OCI-LY7 (cell line): ENCODE measurements around the gene GNAT2.

Source experiments
- EZH2phosphoT487 ChIP-seq: fragments of 200-600 bp; sonication (generic); IDR thresholded peaks from 2 replicates; pipeline ENCODE4 v1.6.1; 2018; ENCODE audit warnings: low read depth, borderline replicate concordance, mild to moderate bottlenecking, mixed run types, antibody characterized with exemption, low read length, moderate library complexity, mixed read lengths
- TF ChIP-seq, protein P1 (sequence below): fragments of 200-600 bp; sonication (generic); conservative IDR thresholded peaks from 2 replicates; pipeline ENCODE4 v1.5.1; 2014; ENCODE audit warnings: mild to moderate bottlenecking, antibody characterized with exemption, low read length, moderate library complexity, mixed read lengths

DNA sequence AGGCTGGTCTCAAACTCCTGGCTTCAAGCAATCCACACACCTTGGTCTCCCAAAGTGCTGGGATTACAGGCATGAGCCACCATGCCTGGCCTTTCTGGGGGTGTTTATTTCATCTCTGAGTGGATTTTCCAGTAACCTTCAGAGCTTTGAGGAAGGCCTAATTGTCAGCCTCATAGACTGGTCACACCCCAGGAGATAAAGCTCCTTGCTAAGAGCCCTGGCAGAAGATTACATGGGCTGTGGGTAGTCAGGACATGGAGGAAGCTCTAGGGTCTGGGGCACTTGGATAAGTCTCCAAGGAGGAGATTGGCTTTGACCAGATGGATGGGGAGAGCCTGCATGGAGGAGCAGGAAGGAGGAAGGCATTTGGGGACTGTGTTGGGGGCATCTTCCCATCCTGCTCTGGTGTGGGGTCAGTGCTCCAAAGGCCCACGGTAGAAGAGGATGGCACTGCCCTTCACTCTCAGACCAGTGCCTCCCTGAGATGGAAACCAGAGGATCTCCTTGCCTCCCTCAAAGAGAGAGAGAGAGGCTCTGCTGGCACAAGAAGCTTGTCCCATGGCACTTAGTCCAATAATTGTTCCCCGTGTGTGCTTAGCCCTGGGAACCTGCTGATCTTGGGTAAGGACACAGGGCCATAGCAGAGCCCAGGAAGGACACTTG is 21.8 kb upstream of the GNAT2 start:
- TF ChIP-seq, protein P1, sequence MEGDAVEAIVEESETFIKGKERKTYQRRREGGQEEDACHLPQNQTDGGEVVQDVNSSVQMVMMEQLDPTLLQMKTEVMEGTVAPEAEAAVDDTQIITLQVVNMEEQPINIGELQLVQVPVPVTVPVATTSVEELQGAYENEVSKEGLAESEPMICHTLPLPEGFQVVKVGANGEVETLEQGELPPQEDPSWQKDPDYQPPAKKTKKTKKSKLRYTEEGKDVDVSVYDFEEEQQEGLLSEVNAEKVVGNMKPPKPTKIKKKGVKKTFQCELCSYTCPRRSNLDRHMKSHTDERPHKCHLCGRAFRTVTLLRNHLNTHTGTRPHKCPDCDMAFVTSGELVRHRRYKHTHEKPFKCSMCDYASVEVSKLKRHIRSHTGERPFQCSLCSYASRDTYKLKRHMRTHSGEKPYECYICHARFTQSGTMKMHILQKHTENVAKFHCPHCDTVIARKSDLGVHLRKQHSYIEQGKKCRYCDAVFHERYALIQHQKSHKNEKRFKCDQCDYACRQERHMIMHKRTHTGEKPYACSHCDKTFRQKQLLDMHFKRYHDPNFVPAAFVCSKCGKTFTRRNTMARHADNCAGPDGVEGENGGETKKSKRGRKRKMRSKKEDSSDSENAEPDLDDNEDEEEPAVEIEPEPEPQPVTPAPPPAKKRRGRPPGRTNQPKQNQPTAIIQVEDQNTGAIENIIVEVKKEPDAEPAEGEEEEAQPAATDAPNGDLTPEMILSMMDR: no peak
- TF ChIP-seq EZH2phosphoT487: no peak
